SK-N-SH treated with all-trans-retinoic acid at 6 μM for 48 hours (cell line): ENCODE results near the gene FAM161B.
"Not testable (repeated sequence)": the region's sequence is repeated elsewhere in the genome, so short reads cannot be mapped to it uniquely, and the experiment has no call there.

ENCODE experiments used
- ATAC-seq: fragments of 200-7000 bp; cut with Tn5 transposase; 3 replicates; pipeline ENCODE4 v1.9.1; 2020; ENCODE audit warnings: mild to moderate bottlenecking, moderate library complexity
- ARNTL ChIP-seq: fragments of 450-650 bp; formaldehyde crosslinking; IDR thresholded peaks from 2 replicates; pipeline ENCODE4 v1.5.0; 2020; ENCODE audit warnings: low read depth, mild to moderate bottlenecking, moderate library complexity, borderline replicate concordance
- BACH2 ChIP-seq: fragments of 250-450 bp; sonication (Bioruptor Pico); IDR thresholded peaks from 2 replicates; pipeline ENCODE4 v1.9.0; 2021; ENCODE audit warnings: mild to moderate bottlenecking, borderline replicate concordance
- CREB5 ChIP-seq: fragments of 250-450 bp; sonication (Bioruptor Pico); IDR thresholded peaks from 2 replicates; pipeline ENCODE4 v1.5.1; 2020; ENCODE audit warnings: low read depth, mild to moderate bottlenecking, moderate library complexity
- CSDC2 ChIP-seq: fragments of 250-450 bp; sonication (Bioruptor Pico); IDR thresholded peaks from 2 replicates; pipeline ENCODE4 v1.5.0; 2020; ENCODE audit warnings: mild to moderate bottlenecking, moderate library complexity
- CSRNP3 ChIP-seq: fragments of 250-450 bp; sonication (Bioruptor Pico); IDR thresholded peaks from 2 replicates; pipeline ENCODE4 v1.5.1; 2021; ENCODE audit warnings: mild to moderate bottlenecking, moderate library complexity
- ESRRG ChIP-seq: fragments of 250-450 bp; sonication (Bioruptor Pico); IDR thresholded peaks from 2 replicates; pipeline ENCODE4 v1.6.1; 2021; ENCODE audit warnings: mild to moderate bottlenecking
- GLIS3 ChIP-seq: fragments of 250-450 bp; sonication (Bioruptor Pico); IDR thresholded peaks from 2 replicates; pipeline ENCODE4 v1.5.0; 2020; ENCODE audit warnings: mild to moderate bottlenecking, moderate library complexity
- ISL1 ChIP-seq: fragments of 250-450 bp; sonication (Bioruptor Pico); IDR thresholded peaks from 2 replicates; pipeline ENCODE4 v2.1.2; 2022; ENCODE audit warnings: mild to moderate bottlenecking, moderate library complexity
- OSR1 ChIP-seq: fragments of 250-450 bp; sonication (Bioruptor Pico); IDR thresholded peaks from 2 replicates; pipeline ENCODE4 v1.8.0; 2022; ENCODE audit warnings: moderate library complexity, mild to moderate bottlenecking, inconsistent platforms
- PATZ1 ChIP-seq: fragments of 250-450 bp; sonication (Bioruptor Pico); IDR thresholded peaks from 2 replicates; pipeline ENCODE4 v1.8.0; 2020; ENCODE audit warnings: mild to moderate bottlenecking, moderate library complexity, borderline replicate concordance
- POU6F1 ChIP-seq: fragments of 250-450 bp; sonication (Bioruptor Pico); IDR thresholded peaks from 2 replicates; pipeline ENCODE4 v1.8.0; 2021; ENCODE audit warnings: low read depth, mild to moderate bottlenecking, moderate library complexity, borderline replicate concordance
- RARB ChIP-seq: fragments of 250-450 bp; sonication (Bioruptor Pico); IDR thresholded peaks from 2 replicates; pipeline ENCODE4 v1.8.0; 2021; ENCODE audit warnings: mild to moderate bottlenecking, moderate library complexity
- SNAI2 ChIP-seq: fragments of 250-450 bp; sonication (Bioruptor Pico); IDR thresholded peaks from 2 replicates; pipeline ENCODE4 v1.5.0; 2020; ENCODE audit warnings: mild to moderate bottlenecking, moderate library complexity
- TCF4 ChIP-seq: fragments of 250-450 bp; sonication (Bioruptor Pico); IDR thresholded peaks from 2 replicates; pipeline ENCODE4 v1.8.0; 2021; ENCODE audit warnings: mild to moderate bottlenecking, moderate library complexity, borderline replicate concordance
- TOX ChIP-seq: fragments of 250-450 bp; sonication (Bioruptor Pico); IDR thresholded peaks from 2 replicates; pipeline ENCODE4 v1.8.0; 2021; ENCODE audit warnings: mild to moderate bottlenecking, moderate library complexity, borderline replicate concordance
- TSHZ2 ChIP-seq: fragments of 250-450 bp; sonication (Bioruptor Pico); IDR thresholded peaks from 2 replicates; pipeline ENCODE4 v1.5.0; 2020; ENCODE audit warnings: mild to moderate bottlenecking, moderate library complexity
- ZC3H10 ChIP-seq: fragments of 250-450 bp; sonication (Bioruptor Pico); IDR thresholded peaks from 2 replicates; pipeline ENCODE4 v1.5.1; 2021; ENCODE audit warnings: mild to moderate bottlenecking, moderate library complexity
- ZFP3 ChIP-seq: fragments of 250-450 bp; sonication (Bioruptor Pico); IDR thresholded peaks from 2 replicates; pipeline ENCODE4 v1.5.0; 2020; ENCODE audit warnings: mild to moderate bottlenecking, moderate library complexity
- ZNF565 ChIP-seq: fragments of 450-650 bp; formaldehyde crosslinking; conservative IDR thresholded peaks from 2 replicates; pipeline ENCODE4 v1.5.0; 2020; ENCODE audit warnings: low read depth, mild to moderate bottlenecking, moderate library complexity
- ZNF8 ChIP-seq: fragments of 450-650 bp; formaldehyde crosslinking; IDR thresholded peaks from 2 replicates; pipeline ENCODE4 v1.5.0; 2020; ENCODE audit warnings: mild to moderate bottlenecking, moderate library complexity

Gene FAM161B

GRCh38 chr14:73895939-73896338, 54.0 kb downstream of the FAM161B start:
- ATAC-seq = no peak
- no peak for TF ChIP-seq GLIS3 (CRISPR knock-in tag)
- TF ChIP-seq ARNTL (CRISPR knock-in tag) = no peak
- no peak for TF ChIP-seq SNAI2
- no peak for TF ChIP-seq PATZ1 (CRISPR knock-in tag)
- TF ChIP-seq ZC3H10 = no peak
- no peak for TF ChIP-seq ZNF8
- no peak for TF ChIP-seq ISL1 (CRISPR knock-in tag)

GRCh38 chr14:73894180-73894687, 55.7 kb downstream of the FAM161B start:
- ATAC-seq = not testable (repeated sequence)

GRCh38 chr14:73889376-73889775, 60.5 kb downstream of the FAM161B start:
- TF ChIP-seq CREB5 (CRISPR knock-in tag) (no peak), ZFP3 (CRISPR knock-in tag) (no peak), TSHZ2 (CRISPR knock-in tag) (no peak), ESRRG (CRISPR knock-in tag) (no peak), TCF4 (CRISPR knock-in tag) (no peak), TOX (CRISPR knock-in tag) (no peak), ZNF565 (no peak), CSDC2 (CRISPR knock-in tag) (no peak), RARB (CRISPR knock-in tag) (no peak), BACH2 (CRISPR knock-in tag) (no peak), ARNTL (CRISPR knock-in tag) (no peak), GLIS3 (CRISPR knock-in tag) (no peak), PATZ1 (CRISPR knock-in tag) (no peak), POU6F1 (CRISPR knock-in tag) (no peak), SNAI2 (no peak), ZC3H10 (no peak), CSRNP3 (CRISPR knock-in tag) (no peak), OSR1 (CRISPR knock-in tag) (no peak)
- ATAC-seq = no peak
